GM13976 (cell line): ENCODE measurements around the gene VPS51.

Experiments
- DNase-seq: peaks from one replicate; pipeline ENCODE4 v3.0.0; 2012; ENCODE audit warnings: low spot score
- in situ Hi-C: fragments of 300-500 bp; cut with MboI; formaldehyde crosslinking; loops from one replicate; pipeline ENCODE4 v1.12.0; 2022; ENCODE audit warnings: low sequenced_read_pairs, mixed read lengths, inconsistent platforms; ENCODE audit not compliant: unreplicated experiment
- TF ChIP-seq, protein P1 (sequence below): IDR thresholded peaks from 2 replicates; pipeline ENCODE4 v1.5.1; 2012; ENCODE audit warnings: borderline replicate concordance, mild to moderate bottlenecking; ENCODE audit not compliant: insufficient read depth; ENCODE audit errors: extremely low read depth, missing control alignments, control extremely low read depth

The VPS51 gene

GRCh38 chr11:65071907-65072630, 23.9 kb upstream of the VPS51 start:
- in situ Hi-C loops, result no loop called here
- TF ChIP-seq, protein P1, sequence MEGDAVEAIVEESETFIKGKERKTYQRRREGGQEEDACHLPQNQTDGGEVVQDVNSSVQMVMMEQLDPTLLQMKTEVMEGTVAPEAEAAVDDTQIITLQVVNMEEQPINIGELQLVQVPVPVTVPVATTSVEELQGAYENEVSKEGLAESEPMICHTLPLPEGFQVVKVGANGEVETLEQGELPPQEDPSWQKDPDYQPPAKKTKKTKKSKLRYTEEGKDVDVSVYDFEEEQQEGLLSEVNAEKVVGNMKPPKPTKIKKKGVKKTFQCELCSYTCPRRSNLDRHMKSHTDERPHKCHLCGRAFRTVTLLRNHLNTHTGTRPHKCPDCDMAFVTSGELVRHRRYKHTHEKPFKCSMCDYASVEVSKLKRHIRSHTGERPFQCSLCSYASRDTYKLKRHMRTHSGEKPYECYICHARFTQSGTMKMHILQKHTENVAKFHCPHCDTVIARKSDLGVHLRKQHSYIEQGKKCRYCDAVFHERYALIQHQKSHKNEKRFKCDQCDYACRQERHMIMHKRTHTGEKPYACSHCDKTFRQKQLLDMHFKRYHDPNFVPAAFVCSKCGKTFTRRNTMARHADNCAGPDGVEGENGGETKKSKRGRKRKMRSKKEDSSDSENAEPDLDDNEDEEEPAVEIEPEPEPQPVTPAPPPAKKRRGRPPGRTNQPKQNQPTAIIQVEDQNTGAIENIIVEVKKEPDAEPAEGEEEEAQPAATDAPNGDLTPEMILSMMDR, result no peak

GRCh38 chr11:65072631-65072966, 23.4 kb upstream of the VPS51 start:
- TF ChIP-seq, protein P1, result no peak
- DNase-seq, result no peak
- in situ Hi-C loops, result no loop called here

More at GRCh38 chr11:65071907-65072630, 23.9 kb upstream of the VPS51 start:
- DNase-seq, result peak; percentile 70

DNA sequence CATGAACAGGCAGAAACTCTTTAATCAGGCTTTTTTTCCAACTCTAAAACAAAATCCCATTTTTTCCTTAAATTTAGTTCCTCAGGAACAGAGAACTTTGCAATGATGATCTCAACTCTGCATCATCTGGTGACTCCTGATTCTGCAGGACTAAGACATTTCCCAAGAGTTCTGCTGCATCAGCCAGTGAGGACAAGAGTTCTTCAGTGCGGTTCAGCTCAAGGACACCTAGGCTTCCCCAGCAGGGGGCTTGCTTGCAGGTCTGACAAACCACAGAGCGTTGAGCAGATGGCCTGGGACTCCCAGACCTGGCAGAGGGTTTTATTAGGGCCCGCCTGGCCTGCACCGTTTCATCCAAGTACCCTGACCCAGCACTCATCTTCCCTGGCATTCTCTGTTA, 18.6 kb upstream of the VPS51 start:
- no peak for DNase-seq
- in situ Hi-C loops, result no loop called here
- TF ChIP-seq, protein P1, result no peak

GRCh38 chr11:65078151-65078550, 17.9 kb upstream of the VPS51 start:
- in situ Hi-C loops, result no loop called here
- DNase-seq, result peak; percentile 76
- TF ChIP-seq, protein P1, result peak; percentile 85

- peak; percentile 8 for DNase-seq
- TF ChIP-seq, protein P1, result no peak
- in situ Hi-C loops, result no loop called here
Observed at GRCh38 chr11:65078786-65079342, 17.1 kb upstream of the VPS51 start.

DNA sequence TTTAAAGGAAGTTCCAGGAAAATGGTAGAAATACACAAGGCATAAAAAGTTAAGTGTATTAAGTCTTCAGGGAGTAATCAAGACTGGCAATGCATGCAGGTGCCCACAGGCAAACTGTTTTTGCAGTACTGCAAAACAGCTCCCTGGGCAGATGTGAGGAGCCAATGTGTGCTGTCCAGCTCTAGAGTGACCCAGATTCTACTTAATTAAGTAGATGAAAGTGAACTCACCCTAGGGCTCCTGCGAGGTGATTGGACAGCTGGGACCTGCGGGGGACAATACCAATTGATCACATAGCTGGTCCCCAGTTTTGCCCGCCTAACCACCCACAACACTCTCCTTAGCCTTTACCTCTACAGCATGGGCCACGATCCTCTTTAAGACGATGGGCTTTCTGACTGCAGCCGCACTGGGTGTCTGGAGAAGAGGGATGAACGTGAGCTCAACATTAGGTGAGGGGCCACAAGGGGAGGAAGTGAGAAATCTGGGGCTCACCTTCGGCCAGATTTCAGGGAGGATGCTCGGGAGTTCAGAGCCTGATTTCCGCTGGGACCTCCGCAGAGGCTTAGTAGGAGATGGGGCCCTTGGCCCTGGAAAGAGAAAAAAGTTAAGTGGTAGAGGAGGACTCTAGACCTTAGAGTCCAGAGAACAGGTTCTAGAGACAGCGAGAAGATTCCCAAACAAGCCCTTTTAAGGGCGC, 12.7 kb upstream of the VPS51 start:
- peak; percentile 8 for DNase-seq
- TF ChIP-seq, protein P1, result no peak
- in situ Hi-C loops, result no loop called here
